Upper lobe of left lung (tissue), 6 donors: ENCODE measurements around the gene SMG1. TPM values are rescaled to one million over a fixed set of nuclear protein-coding genes. Genes with fewer than 3 reads are reported as not detected.
A peak's percentile ranks its signal among the peaks of the same experiment; 100 is the strongest.

Source experiments
- ATAC-seq, 2 donors: fragments of 200-7000 bp; cut with Tn5 transposase; one replicate each; pipeline ENCODE4 v1.9.1; 2022; ENCODE audit warnings: mild to moderate bottlenecking in 2 of 2, moderate library complexity in 2 of 2; ENCODE audit not compliant: low FRiP score in 2 of 2
- DNase-seq, 2 donors: peaks; one replicate each; pipeline ENCODE4 v3.0.0-alpha.2; 2019 to 2020
- H3K27ac ChIP-seq, 4 donors: fragments of 200-600 bp; sonication (generic); one replicate each; pipeline ENCODE4 v1.5.1; 2016 to 2019
- H3K27me3 ChIP-seq, 4 donors: fragments of 200-600 bp; sonication (generic); one replicate each; pipeline ENCODE4 v1.5.1; 2017 to 2019
- H3K36me3 ChIP-seq, 4 donors: fragments of 200-600 bp; sonication (generic); one replicate each; pipeline ENCODE4 v1.5.1; 2016 to 2019
- H3K4me1 ChIP-seq, 4 donors: fragments of 200-600 bp; sonication (generic); one replicate each; pipeline ENCODE4 v1.5.1; 2018 to 2019
- H3K4me3 ChIP-seq, 4 donors: fragments of 200-600 bp; sonication (generic); one replicate each; pipeline ENCODE4 v1.5.1; 2017 to 2019; ENCODE audit warnings: mild to moderate bottlenecking in 2 of 4, moderate library complexity in 1 of 4
- H3K9me3 ChIP-seq, 4 donors: fragments of 200-600 bp; sonication (generic); one replicate each; pipeline ENCODE4 v1.5.1; 2018 to 2019
- EP300 ChIP-seq, 4 donors: sonication (generic); formaldehyde crosslinking; IDR thresholded peaks; one replicate each; pipeline ENCODE4 v1.5.1; 2017; ENCODE audit warnings: antibody characterized with exemption in 4 of 4, control low read depth in 2 of 4
- POLR2A ChIP-seq, 4 donors: fragments of 450-650 bp; IDR thresholded peaks; one replicate each; pipeline ENCODE4 v1.5.1; 2016 to 2017; ENCODE audit warnings: antibody characterized with exemption in 4 of 4, mild to moderate bottlenecking in 2 of 4
- POLR2AphosphoS5 ChIP-seq, 2 donors: sonication (generic); formaldehyde crosslinking; IDR thresholded peaks; one replicate each; pipeline ENCODE4 v1.5.1; 2017; ENCODE audit warnings: antibody characterized with exemption in 2 of 2
- WGBS, 2 donors: methylation state at CpG; one replicate each; pipeline ENCODE4 v1.1.5; 2017 to 2018; 5-methylcytosine and 5-hydroxymethylcytosine counted together
- total RNA-seq, 6 donors: library from RNA; depleted of rRNA in 4 of 6; stranded (reverse); fragments of >200 nt in 4 of 6; gene quantifications; one replicate each; pipeline versions ENCODE4 v1.1.0 to v1.2.1, GENCODE V29; 2016 to 2021
- TF ChIP-seq, protein P1 (sequence below), 6 experiments: fragments of 450-650 bp in 4 of 6; fragments of 200-600 bp in 2 of 6; sonication (generic) in 2 of 6; IDR thresholded peaks; one replicate each; pipeline ENCODE4 v1.5.1; 2016 to 2019; ENCODE audit warnings: antibody characterized with exemption in 6 of 6
- donor health status: DM: no; HTN: no; CAD: no; lungs with moderate emphysema.
- donor health status: DM: no; HTN: yes; CAD: no; lungs with severe emphysema.

Gene SMG1
- total RNA-seq, 6 donors from 2014 or later, result 39.2 to 122 (median 69.6) TPM

DNA sequence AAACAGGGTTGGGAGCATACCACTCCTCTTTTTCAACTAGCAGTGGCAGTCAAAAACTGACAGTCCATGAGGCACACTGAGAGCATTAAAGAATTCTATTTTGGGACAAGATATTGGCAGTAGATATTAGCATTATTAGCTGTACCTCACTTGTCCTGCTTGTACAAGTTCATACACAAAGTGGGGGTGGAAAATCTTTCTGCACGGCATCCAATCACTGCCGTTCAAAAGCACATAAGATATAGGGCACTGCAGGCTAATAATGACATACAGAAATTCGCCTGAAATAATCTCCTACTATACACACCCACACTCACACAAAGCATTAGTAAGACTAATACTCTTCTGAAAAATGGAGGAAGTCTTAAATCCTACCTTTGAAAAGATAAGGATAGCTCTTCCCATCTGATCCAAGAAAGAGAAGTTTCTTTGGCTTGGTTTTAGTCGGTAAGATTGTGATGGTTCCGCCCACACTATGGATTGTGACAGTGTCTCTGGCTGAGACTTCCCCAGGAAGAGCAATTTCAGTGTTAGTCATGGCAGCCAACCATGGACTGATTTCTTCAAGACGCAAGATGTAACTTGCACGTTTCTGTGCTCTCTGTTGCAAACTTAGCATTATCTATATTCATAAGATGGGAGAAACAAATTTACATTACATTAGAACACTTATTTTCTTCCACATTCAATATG is 84.2 kb downstream of the SMG1 start:
- ATAC-seq, result no peak
- Histone ChIP-seq H3K27me3 (no peaks in the 10 kb centered on the region), H3K9me3 (no peaks in the 10 kb centered on the region), H3K4me1 (peaks cover 0 to 3% (median 0%) of the 10 kb centered on the region in 4 donors), H3K4me3 (no peak overlapping the region), H3K27ac (no peak overlapping the region), H3K36me3 (peaks cover 33 to 96% (median 59%) of the 10 kb centered on the region in 4 donors)
- no peak for DNase-seq
- TF ChIP-seq EP300 (IDR thresholded peaks at IDR 0.05) (no peak), POLR2AphosphoS5 (IDR thresholded peaks at IDR 0.05) (no peak), POLR2A (IDR thresholded peaks at IDR 0.05) (no peak)
- TF ChIP-seq, protein P1, sequence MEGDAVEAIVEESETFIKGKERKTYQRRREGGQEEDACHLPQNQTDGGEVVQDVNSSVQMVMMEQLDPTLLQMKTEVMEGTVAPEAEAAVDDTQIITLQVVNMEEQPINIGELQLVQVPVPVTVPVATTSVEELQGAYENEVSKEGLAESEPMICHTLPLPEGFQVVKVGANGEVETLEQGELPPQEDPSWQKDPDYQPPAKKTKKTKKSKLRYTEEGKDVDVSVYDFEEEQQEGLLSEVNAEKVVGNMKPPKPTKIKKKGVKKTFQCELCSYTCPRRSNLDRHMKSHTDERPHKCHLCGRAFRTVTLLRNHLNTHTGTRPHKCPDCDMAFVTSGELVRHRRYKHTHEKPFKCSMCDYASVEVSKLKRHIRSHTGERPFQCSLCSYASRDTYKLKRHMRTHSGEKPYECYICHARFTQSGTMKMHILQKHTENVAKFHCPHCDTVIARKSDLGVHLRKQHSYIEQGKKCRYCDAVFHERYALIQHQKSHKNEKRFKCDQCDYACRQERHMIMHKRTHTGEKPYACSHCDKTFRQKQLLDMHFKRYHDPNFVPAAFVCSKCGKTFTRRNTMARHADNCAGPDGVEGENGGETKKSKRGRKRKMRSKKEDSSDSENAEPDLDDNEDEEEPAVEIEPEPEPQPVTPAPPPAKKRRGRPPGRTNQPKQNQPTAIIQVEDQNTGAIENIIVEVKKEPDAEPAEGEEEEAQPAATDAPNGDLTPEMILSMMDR (IDR thresholded peaks at IDR 0.05), result no peak
- WGBS, 2 donors, result 81 to 93% methylated on average over 7 of the region's 7 CpGs

DNA sequence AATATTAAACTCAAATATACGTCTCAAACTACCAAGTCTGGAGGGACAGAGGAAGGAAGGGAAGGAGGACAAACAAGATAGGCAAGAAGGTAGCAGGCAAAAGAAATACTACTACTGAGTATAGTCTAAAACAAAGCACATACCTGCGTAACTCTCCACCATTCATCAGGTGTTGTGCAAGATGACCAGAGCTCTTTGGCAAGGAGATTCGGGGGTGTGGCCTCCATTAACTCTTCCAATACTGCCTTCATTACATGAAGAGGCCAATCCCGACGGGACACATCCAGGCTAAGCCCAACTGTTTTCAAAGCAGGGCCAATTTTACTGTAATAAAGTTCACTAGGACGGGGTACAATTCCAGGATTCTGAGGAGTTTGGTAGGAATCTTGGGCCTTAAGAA is 86.7 kb downstream of the SMG1 start:
- Histone ChIP-seq H3K9me3 (no peaks in the 10 kb centered on the region), H3K27me3 (no peaks in the 10 kb centered on the region), H3K4me1 (peaks cover 0 to 3% (median 0%) of the 10 kb centered on the region in 4 donors), H3K4me3 (no peak overlapping the region), H3K27ac (no peak overlapping the region), H3K36me3 (peaks cover 43 to 96% (median 66%) of the 10 kb centered on the region in 4 donors)
- ATAC-seq (peak in 1 of 2 donors; percentile 75), DNase-seq (peak in 1 of 2 donors; percentile 54)
- no peak for TF ChIP-seq POLR2A (IDR thresholded peaks at IDR 0.05)
- TF ChIP-seq, protein P1 (IDR thresholded peaks at IDR 0.05), result no peak
- no peak for TF ChIP-seq POLR2AphosphoS5 (IDR thresholded peaks at IDR 0.05)
- TF ChIP-seq EP300 (IDR thresholded peaks at IDR 0.05), result no peak
- 70 to 72% methylated on average over 6 of the region's 6 CpGs for WGBS, 2 donors

DNA sequence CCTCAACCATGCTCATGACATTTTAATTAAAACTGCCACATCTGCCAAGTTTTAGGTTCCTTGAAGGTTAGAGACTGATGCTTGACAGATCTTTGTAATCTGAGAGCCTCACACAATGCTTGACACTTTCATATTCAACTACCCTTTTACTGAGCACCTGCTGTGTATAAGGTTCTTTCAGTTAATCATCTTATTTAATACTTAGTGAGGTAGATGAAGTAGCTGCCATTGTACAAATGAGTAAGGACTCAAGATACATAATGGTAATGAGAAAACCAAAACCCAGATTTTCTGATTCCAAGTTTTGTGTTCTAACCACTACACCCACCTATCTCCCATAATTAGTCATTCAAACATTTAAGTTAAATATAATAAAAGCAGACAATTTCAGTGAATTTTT is 89.5 kb downstream of the SMG1 start:
- TF ChIP-seq EP300 (IDR thresholded peaks at IDR 0.05) (no peak), POLR2A (IDR thresholded peaks at IDR 0.05) (no peak), POLR2AphosphoS5 (IDR thresholded peaks at IDR 0.05) (no peak)
- TF ChIP-seq, protein P1 (IDR thresholded peaks at IDR 0.05), result no peak
- Histone ChIP-seq H3K4me3 (no peak overlapping the region), H3K27ac (no peak overlapping the region), H3K36me3 (peaks cover 60 to 98% (median 86%) of the 10 kb centered on the region in 4 donors), H3K4me1 (peaks cover 0 to 3% (median 0%) of the 10 kb centered on the region in 4 donors), H3K9me3 (no peaks in the 10 kb centered on the region), H3K27me3 (no peaks in the 10 kb centered on the region)
- DNase-seq (no peak), ATAC-seq (no peak)

DNA sequence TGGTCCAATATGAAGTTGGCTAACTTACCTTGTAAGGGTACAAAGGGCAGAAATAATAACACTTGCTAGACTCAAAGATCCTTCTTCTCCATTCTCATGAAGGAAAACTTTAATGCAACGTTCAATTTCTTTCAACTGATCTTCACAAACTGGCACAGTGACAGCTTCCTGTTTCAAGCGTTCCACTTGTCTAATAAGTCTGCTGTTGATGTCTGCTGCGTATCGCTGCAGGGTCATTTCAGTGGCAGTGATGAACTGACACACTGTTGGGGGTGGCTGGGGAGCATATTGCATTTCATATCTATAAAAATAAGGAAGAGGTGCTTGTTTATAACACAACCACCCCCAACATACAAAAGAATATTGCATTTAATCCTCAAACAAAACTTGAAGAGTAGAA is 91.3 kb downstream of the SMG1 start:
- Histone ChIP-seq H3K36me3 (peaks cover 62 to 99% (median 94%) of the 10 kb centered on the region in 4 donors), H3K4me1 (peaks cover 0 to 3% (median 0%) of the 10 kb centered on the region in 4 donors), H3K27me3 (no peaks in the 10 kb centered on the region), H3K4me3 (no peak overlapping the region), H3K27ac (no peak overlapping the region), H3K9me3 (no peaks in the 10 kb centered on the region)
- WGBS, 2 donors, result 57 to 59% methylated on average over 4 of the region's 4 CpGs
- DNase-seq (no peak), ATAC-seq (no peak)
- TF ChIP-seq, protein P1 (IDR thresholded peaks at IDR 0.05), result no peak
- TF ChIP-seq POLR2A (IDR thresholded peaks at IDR 0.05), result no peak
- no peak for TF ChIP-seq POLR2AphosphoS5 (IDR thresholded peaks at IDR 0.05)
- TF ChIP-seq EP300 (IDR thresholded peaks at IDR 0.05), result no peak
